ENCODE data around the gene S100A13.
"Not testable (repeated sequence)": the region's sequence is repeated elsewhere in the genome, so short reads cannot be mapped to it uniquely, and the experiment has no call there.

DNA sequence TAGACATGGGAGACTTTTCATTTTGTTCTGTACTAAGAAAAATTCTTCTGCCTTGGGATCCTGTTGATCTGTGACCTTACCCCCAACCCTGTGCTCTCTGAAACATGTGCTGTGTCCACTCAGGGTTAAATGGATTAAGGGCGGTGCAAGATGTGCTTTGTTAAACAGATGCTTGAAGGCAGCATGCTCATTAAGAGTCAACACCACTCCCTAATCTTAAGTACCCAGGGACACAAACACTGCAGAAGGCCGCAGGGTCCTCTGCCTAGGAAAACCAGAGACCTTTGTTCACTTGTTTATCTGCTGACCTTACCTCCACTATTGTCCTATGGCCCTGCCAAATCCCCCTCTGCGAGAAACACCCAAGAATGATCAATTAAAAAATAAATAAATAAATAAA, 43.8 kb downstream of the S100A13 start:
- TF ChIP-seq POLR2AphosphoS5, POLR2A, SPI1, TAF1 (IDR thresholded peaks at IDR 0.05; ENCODE audit: low read depth, low read length): not testable (repeated sequence)

Measured in GM12891 (cell line).